Measurements from ENCODE around the gene RHEB.

DNA sequence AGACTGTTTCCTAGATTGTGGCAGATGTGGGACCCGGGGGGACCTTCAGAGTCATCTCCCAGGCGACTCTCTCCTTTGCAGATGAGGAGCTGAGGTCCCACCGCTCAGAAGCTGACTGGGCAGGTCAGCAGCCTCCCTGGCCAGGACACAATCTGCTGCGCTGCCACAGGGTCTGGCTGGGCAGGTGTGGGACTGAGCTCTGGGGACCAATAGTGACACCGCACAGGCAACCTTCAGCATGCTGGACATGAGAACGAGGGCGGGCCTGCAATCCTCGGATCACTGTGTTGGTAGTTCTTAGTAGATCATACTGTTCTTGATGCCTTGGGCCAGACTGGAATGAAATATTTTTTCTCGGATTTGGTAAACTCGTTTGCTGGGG lies 59.2 kb downstream of the RHEB start:
- TF ChIP-seq CTCF (IDR thresholded peaks at IDR 0.05) (no peak), POLR2A (IDR thresholded peaks at IDR 0.05) (no peak)

All from body of pancreas (tissue), 4 donors.